Activated T-cell treated with anti-CD3 and anti-CD28 coated beads, Interleukin-2, amount 50 U/mL, for 24 hours (primary cell): ENCODE measurements around the gene ARL9.

ENCODE experiments used
- DNase-seq: peaks from one replicate; pipeline ENCODE4 v3.0.0-alpha.2; 2020
- H3K27ac Mint-ChIP-seq: 2 replicates; pipeline ENCODE4 v1.8.0; 2020; ENCODE audit warnings: mild to moderate bottlenecking, mixed read lengths
- H3K27me3 Mint-ChIP-seq: 2 replicates; pipeline ENCODE4 v1.8.0; 2020; ENCODE audit warnings: mixed read lengths
- H3K36me3 Mint-ChIP-seq: 2 replicates; pipeline ENCODE4 v1.8.0; 2020; ENCODE audit warnings: low read depth, mixed read lengths
- H3K4me1 Mint-ChIP-seq: 2 replicates; pipeline ENCODE4 v1.8.0; 2020; ENCODE audit warnings: low read depth, mixed read lengths
- H3K4me3 Mint-ChIP-seq: 2 replicates; pipeline ENCODE4 v1.8.0; 2020; ENCODE audit warnings: mild to moderate bottlenecking, moderate library complexity, mixed read lengths
- H3K9me3 Mint-ChIP-seq: 2 replicates; pipeline ENCODE4 v1.8.0; 2020; ENCODE audit warnings: mixed read lengths

Gene ARL9

DNA sequence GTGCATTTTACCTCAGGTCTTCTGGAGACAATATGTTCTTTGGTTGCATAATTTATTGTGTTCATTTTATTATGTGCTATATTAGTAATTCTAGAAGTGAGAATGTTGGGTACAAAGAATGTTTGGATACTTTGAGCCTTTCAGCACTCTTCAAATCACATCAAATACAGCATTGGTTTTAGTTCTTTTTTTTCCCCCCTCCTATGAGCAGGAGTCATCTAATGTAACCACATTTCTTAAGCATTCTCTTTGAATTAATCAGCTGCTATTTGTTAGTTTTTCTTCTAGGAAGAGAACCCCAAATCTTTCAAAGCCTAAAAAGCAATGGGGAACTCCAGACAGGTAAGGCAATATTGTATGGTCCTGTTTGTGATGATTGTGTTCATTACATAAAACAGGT lies 46.7 kb downstream of the ARL9 start:
- H3K36me3 Mint-ChIP-seq, result no peaks in the 10 kb centered on the region
- H3K4me3 Mint-ChIP-seq, result no peak overlapping the region
- peaks cover 3% of the 10 kb centered on the region for H3K27me3 Mint-ChIP-seq
- H3K4me1 Mint-ChIP-seq, result peaks cover 5% of the 10 kb centered on the region
- DNase-seq, result no peak
- H3K27ac Mint-ChIP-seq, result no peak overlapping the region
- H3K9me3 Mint-ChIP-seq, result no peaks in the 10 kb centered on the region

DNA sequence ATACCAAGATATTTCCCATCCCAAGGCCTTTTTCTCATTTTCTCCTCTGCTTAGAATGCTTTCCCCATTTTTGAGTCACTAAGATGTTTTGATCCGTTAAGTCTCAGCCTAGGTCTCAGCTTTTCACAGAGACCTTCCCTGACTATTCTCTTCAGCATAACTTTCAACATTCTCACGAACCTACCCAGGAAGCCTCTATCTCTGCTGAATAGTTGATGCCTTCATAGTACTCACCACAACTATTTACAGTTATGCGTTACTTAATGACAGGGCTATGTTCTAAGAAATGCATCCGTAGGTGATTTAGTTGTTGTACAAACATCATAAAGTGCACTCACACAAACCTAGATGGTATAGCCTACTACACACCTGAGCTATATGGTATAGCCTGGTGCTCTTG lies 64.5 kb downstream of the ARL9 start:
- Mint-ChIP-seq H3K27ac (no peak overlapping the region), H3K9me3 (no peaks in the 10 kb centered on the region), H3K4me1 (no peaks in the 10 kb centered on the region), H3K36me3 (no peaks in the 10 kb centered on the region), H3K4me3 (no peak overlapping the region), H3K27me3 (no peaks in the 10 kb centered on the region)
- DNase-seq, result no peak
